Vagina (tissue), 2 donors: ENCODE data around the gene SLC9A6. TPM values are rescaled to one million over a fixed set of nuclear protein-coding genes. Genes with fewer than 3 reads are reported as not detected.
A peak's percentile ranks its signal among the peaks of the same experiment; 100 is the strongest.

Source experiments
- DNase-seq, 2 donors: peaks; one replicate each; pipeline ENCODE4 v3.0.0-alpha.2; 2017; ENCODE audit errors: extremely low spot score in 2 of 2
- H3K27ac ChIP-seq: fragments of 200-600 bp; sonication (generic); one replicate; pipeline ENCODE4 v1.5.1; 2019
- H3K27me3 ChIP-seq: fragments of 200-600 bp; sonication (generic); one replicate; pipeline ENCODE4 v1.5.1; 2019
- H3K36me3 ChIP-seq, 2 donors: fragments of 200-600 bp; sonication (generic); one replicate each; pipeline ENCODE4 v1.5.1; 2017 to 2019
- H3K4me1 ChIP-seq: fragments of 200-600 bp; sonication (generic); one replicate; pipeline ENCODE4 v1.5.1; 2019
- H3K4me3 ChIP-seq, 2 donors: fragments of 200-600 bp; sonication (generic); 1 replicate in 1 of 2; 2 replicates in 1 of 2; pipeline ENCODE4 v1.5.1; 2016 to 2019
- H3K9me3 ChIP-seq: fragments of 200-600 bp; sonication (generic); one replicate; pipeline ENCODE4 v1.5.1; 2019
- CTCF ChIP-seq, 3 experiments: fragments of 450-650 bp in 2 of 3; fragments of 200-600 bp in 1 of 3; sonication (generic) in 1 of 3; IDR thresholded peaks; one replicate each; pipeline ENCODE4 v1.5.1; 2017 to 2019; ENCODE audit warnings: antibody characterized with exemption in 3 of 3, mild to moderate bottlenecking in 2 of 3, moderate library complexity in 2 of 3
- POLR2A ChIP-seq, 2 donors: fragments of 450-650 bp; IDR thresholded peaks; one replicate each; pipeline ENCODE4 v1.6.1; 2017; ENCODE audit warnings: antibody characterized with exemption in 2 of 2, mild to moderate bottlenecking in 2 of 2, moderate library complexity in 2 of 2
- POLR2AphosphoS5 ChIP-seq, 2 donors: sonication (generic); formaldehyde crosslinking; IDR thresholded peaks; one replicate each; pipeline ENCODE4 v1.9.0; 2017; ENCODE audit warnings: antibody characterized with exemption in 2 of 2, mild to moderate bottlenecking in 2 of 2, low read depth in 1 of 2; ENCODE audit not compliant: insufficient read depth in 1 of 2
- intact Hi-C: fragments of 100-400 bp; cut with DNase I; formaldehyde crosslinking; loops from one replicate; pipeline ENCODE4 v1.15.1; 2023
- total RNA-seq: library from RNA; depleted of rRNA; stranded (reverse); fragments of >200 nt; gene quantifications from one replicate; pipeline ENCODE4 v1.2.3, GENCODE V29; 2016

SLC9A6 gene
- total RNA-seq, 1 donor from 2014 or later, result 12.8 TPM

DNA sequence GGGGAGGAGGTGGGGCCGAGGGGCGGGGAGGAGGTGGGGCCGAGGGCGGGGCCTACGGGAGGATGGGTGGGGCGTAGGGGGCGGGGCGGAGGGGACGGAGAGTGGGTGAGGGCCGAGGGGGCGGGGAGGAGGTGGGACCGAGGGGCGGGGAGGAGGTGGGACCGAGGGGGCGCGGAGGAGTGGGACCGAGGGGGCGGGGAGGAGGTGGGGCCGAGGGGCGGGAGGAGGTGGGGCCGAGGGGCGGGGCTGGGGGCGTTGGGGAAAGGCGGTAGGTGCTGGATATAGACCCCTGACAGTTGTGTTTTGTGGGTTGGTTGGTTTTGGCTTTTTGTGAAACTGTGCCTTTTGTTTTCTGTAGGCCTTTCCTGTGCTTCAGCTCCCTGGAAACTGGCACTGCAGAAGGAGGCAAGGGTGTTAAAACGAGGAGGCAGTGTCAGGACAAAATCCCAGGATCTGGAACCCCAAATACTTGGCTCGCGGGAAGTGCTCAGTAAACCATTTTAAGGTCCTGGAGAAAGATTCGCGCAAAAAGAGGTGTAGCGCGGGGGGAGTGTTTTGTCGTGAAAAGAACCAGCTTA, 10.9 kb upstream of the SLC9A6 start:
- TF ChIP-seq CTCF (IDR thresholded peaks at IDR 0.05) (no peak), POLR2A (IDR thresholded peaks at IDR 0.05) (no peak), POLR2AphosphoS5 (IDR thresholded peaks at IDR 0.05; ENCODE audit: insufficient read depth in 1 of 2, low read depth in 1 of 2) (no peak)
- Histone ChIP-seq H3K27me3 (no peaks in the 10 kb centered on the region), H3K27ac (no peak overlapping the region), H3K4me3 (peak overlapping the region; percentile 33 to 37), H3K4me1 (peaks cover 12% of the 10 kb centered on the region), H3K36me3 (no peaks in the 10 kb centered on the region), H3K9me3 (no peaks in the 10 kb centered on the region)
- no peak for DNase-seq
- intact Hi-C loops, result no loop called here

GRCh38 chrX:135975421-135975820, 9.8 kb upstream of the SLC9A6 start:
- no peaks in the 10 kb centered on the region for H3K9me3 ChIP-seq
- no peak overlapping the region for H3K27ac ChIP-seq
- H3K4me1 ChIP-seq, result peaks cover 12% of the 10 kb centered on the region
- no peaks in the 10 kb centered on the region for H3K27me3 ChIP-seq
- no peak for TF ChIP-seq POLR2A (IDR thresholded peaks at IDR 0.05)
- TF ChIP-seq CTCF (IDR thresholded peaks at IDR 0.05), result no peak
- TF ChIP-seq POLR2AphosphoS5 (IDR thresholded peaks at IDR 0.05; ENCODE audit: insufficient read depth in 1 of 2, low read depth in 1 of 2), result no peak
- intact Hi-C loops, result no loop called here
- H3K4me3 ChIP-seq, result no peak overlapping the region
- no peaks in the 10 kb centered on the region for H3K36me3 ChIP-seq
- DNase-seq, result no peak

- Histone ChIP-seq H3K27ac (no peak overlapping the region), H3K4me1 (peaks cover 4% of the 10 kb centered on the region), H3K4me3 (no peak overlapping the region), H3K9me3 (no peaks in the 10 kb centered on the region), H3K36me3 (no peaks in the 10 kb centered on the region), H3K27me3 (no peaks in the 10 kb centered on the region)
- intact Hi-C loops, result no loop called here
- DNase-seq, result no peak
- TF ChIP-seq POLR2AphosphoS5 (IDR thresholded peaks at IDR 0.05; ENCODE audit: insufficient read depth in 1 of 2, low read depth in 1 of 2) (no peak), POLR2A (IDR thresholded peaks at IDR 0.05) (no peak), CTCF (IDR thresholded peaks at IDR 0.05) (no peak)
Measured at GRCh38 chrX:135977611-135978010, 7.6 kb upstream of the SLC9A6 start.

DNA sequence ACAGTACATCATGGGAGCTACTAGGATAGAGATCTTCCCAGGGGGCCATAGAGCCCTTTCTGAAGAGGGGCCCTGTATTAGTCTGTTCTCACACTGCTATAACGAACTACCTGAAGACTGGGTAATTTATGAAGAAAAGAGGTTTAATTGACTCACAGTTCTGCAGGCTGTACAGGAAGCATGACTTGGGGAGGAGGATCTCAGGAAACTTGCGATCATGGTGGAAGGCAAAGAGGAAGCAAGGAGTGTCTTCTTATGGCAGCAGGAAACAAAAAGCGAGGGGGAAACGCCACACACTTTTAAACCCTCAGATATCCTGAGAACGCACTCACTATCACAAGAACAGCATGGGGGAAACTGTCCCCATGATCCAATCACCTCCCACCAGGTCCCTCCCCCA, 4.2 kb upstream of the SLC9A6 start:
- TF ChIP-seq POLR2AphosphoS5 (IDR thresholded peaks at IDR 0.05; ENCODE audit: insufficient read depth in 1 of 2, low read depth in 1 of 2) (no peak), POLR2A (IDR thresholded peaks at IDR 0.05) (no peak), CTCF (IDR thresholded peaks at IDR 0.05) (no peak)
- Histone ChIP-seq H3K4me1 (peaks cover 6% of the 10 kb centered on the region), H3K27me3 (no peaks in the 10 kb centered on the region), H3K4me3 (no peak overlapping the region), H3K36me3 (no peaks in the 10 kb centered on the region), H3K27ac (no peak overlapping the region), H3K9me3 (no peaks in the 10 kb centered on the region)
- intact Hi-C loops, result no loop called here
- no peak for DNase-seq

GRCh38 chrX:135981668-135982067, 3.6 kb upstream of the SLC9A6 start:
- TF ChIP-seq POLR2AphosphoS5 (IDR thresholded peaks at IDR 0.05; ENCODE audit: insufficient read depth in 1 of 2, low read depth in 1 of 2) (no peak), CTCF (IDR thresholded peaks at IDR 0.05) (no peak), POLR2A (IDR thresholded peaks at IDR 0.05) (no peak)
- DNase-seq, result no peak
- no peaks in the 10 kb centered on the region for H3K36me3 ChIP-seq
- intact Hi-C loops, result no loop called here
- H3K4me3 ChIP-seq, result no peak overlapping the region
- peaks cover 6% of the 10 kb centered on the region for H3K4me1 ChIP-seq
- H3K27me3 ChIP-seq, result no peaks in the 10 kb centered on the region
- H3K9me3 ChIP-seq, result no peaks in the 10 kb centered on the region
- H3K27ac ChIP-seq, result no peak overlapping the region
